Measurements from ENCODE around the gene PECR. TPM values are rescaled to one million over a fixed set of nuclear protein-coding genes. Genes with fewer than 3 reads are reported as not detected.

Gene PECR
- total and polyA plus RNA-seq, 2 of the 13 experiments (the other 11 are each of a cell fraction or from before 2014, with no cell fraction given): 151 to 153 TPM

- intact Hi-C loops (cut with micrococcal nuclease; ENCODE audit: unreplicated experiment): no loop called here
- peaks cover 18 to 42% of the 10 kb centered on the region in 2 experiments for H3K36me3 ChIP-seq (replicated peaks in 1 of 2; ENCODE audit: control insufficient read depth in 1 of 2, insufficient read depth in 2 of 2, low read length in 2 of 2)
- no peak overlapping the region for H3K4me3 ChIP-seq (replicated peaks in 1 of 3; ENCODE audit: insufficient read depth in 1 of 3, low read depth in 2 of 3, low read length in 3 of 3)
- H4K20me1 ChIP-seq (ENCODE audit: insufficient read depth, low read length): peaks cover 2% of the 10 kb centered on the region; the same call in 1 of the 2 replicates
- H3K9me3 ChIP-seq (ENCODE audit: low read length): no peaks in the 10 kb centered on the region
- peaks cover 45% of the 10 kb centered on the region for H3K79me2 ChIP-seq (ENCODE audit: insufficient read depth, low read length)
- H2AFZ ChIP-seq (ENCODE audit: low read length): no peak overlapping the region
- H3K9ac ChIP-seq (ENCODE audit: insufficient read depth, low read depth, low read length): no peak overlapping the region
- no peak overlapping the region for H3K4me2 ChIP-seq (ENCODE audit: low read depth, low read length)
- ChIA-PET POLR2A (no interaction called here), CTCF (ENCODE audit: low intra/inter-chr PET ratio, low total read pairs) (no interaction called here)
- peaks cover 41% of the 10 kb centered on the region for H3K4me1 ChIP-seq (ENCODE audit: insufficient read depth, low read length)
- peak overlapping the region; percentile 29 for H3K27ac ChIP-seq (ENCODE audit: extremely low read length, insufficient read depth, low read length)
- no peak for DNase-seq (ENCODE audit: low spot score)
- no peaks in the 10 kb centered on the region for H3K27me3 ChIP-seq (ENCODE audit: control insufficient read depth in 1 of 2, insufficient read depth in 2 of 2, low read length in 2 of 2)
- peak; percentile 26 for FAIRE-seq
- peak; percentile 74 for ATAC-seq
- in situ Hi-C loops (cut with HindIII; ENCODE audit: extremely low pct_ligation_motif_present, low pct_unique_long_range_greater_than_20kb): no loop called here
- no TSS peak for BruUV-seq (replicated peaks)
- TF ChIP-seq ZNF883 (CRISPR knock-in tag; IDR thresholded peaks at IDR 0.05; ENCODE audit: not compliant biosample characterization): no peak
- 0 out of 2 replicates have a peak, but pooled peaks have one; percentile 24 for TF ChIP-seq NCOA1 (CRISPR knock-in tag; IDR thresholded peaks at IDR 0.05)
- 56% methylated on average over 5 of the region's 5 CpGs for WGBS (ENCODE audit: low lambda C conversion rate)
Measured at GRCh38 chr2:216002101-216002678, 79.4 kb downstream of the PECR start.

DNA sequence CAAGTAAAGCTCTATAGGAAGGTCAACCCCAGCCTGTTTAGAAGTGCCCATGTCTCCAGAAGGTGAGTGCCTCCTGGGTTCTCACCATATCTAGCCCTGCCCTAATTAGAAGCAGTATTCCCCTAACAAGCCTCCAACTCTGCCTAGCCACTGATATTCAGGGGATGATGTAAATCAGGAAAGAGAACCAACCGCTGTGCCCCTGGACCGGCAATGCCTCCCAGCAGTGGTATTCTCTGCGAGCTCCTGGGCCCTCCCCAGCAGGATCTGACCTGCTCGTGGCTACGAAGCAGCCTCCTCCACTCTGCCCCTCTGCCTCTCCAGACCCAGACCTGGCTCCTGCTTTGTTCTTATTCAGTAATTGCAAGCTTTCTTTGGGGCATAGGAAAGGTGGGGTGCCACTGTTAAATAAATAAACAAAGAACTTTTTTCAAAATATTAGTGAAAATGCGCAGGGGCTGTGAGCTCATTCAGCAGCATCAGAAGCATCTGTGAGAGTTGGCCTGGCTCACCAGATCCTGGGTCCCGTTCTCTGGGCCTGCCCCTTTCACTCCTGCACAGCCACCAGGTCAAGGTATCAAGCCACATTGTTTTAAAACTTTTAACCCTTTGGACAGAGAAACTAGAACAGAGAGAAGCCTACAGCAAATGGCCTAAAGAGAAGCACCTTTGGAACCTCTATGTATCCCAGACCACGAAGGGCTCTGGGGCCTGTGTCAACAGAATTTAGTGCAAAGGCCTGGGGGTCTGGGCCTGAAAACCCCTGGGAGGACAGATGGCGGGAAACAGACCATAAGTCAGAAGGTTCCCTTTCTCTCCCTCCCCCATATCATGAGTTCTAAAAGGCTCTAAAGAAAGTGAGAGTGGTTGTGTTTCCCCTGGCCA lies 80.2 kb downstream of the PECR start:
- Histone ChIP-seq H3K79me2 (ENCODE audit: insufficient read depth, low read length) (peaks cover 39% of the 10 kb centered on the region), H3K9ac (ENCODE audit: insufficient read depth, low read depth, low read length) (no peak overlapping the region), H3K4me1 (ENCODE audit: insufficient read depth, low read length) (peaks cover 41% of the 10 kb centered on the region), H3K9me3 (ENCODE audit: low read length) (no peaks in the 10 kb centered on the region), H3K36me3 (replicated peaks in 1 of 2; ENCODE audit: control insufficient read depth in 1 of 2, insufficient read depth in 2 of 2, low read length in 2 of 2) (peaks cover 20 to 49% of the 10 kb centered on the region in 2 experiments), H4K20me1 (ENCODE audit: insufficient read depth, low read length) (peaks cover 2% of the 10 kb centered on the region; the same call in 1 of the 2 replicates), H2AFZ (ENCODE audit: low read length) (no peak overlapping the region), H3K27me3 (ENCODE audit: control insufficient read depth in 1 of 2, insufficient read depth in 2 of 2, low read length in 2 of 2) (no peaks in the 10 kb centered on the region), H3K4me3 (replicated peaks in 1 of 3; ENCODE audit: insufficient read depth in 1 of 3, low read depth in 2 of 3, low read length in 3 of 3) (no peak overlapping the region), H3K27ac (ENCODE audit: extremely low read length, insufficient read depth, low read length) (peak overlapping the region; percentile 29), H3K4me2 (ENCODE audit: low read depth, low read length) (no peak overlapping the region)
- ChIA-PET CTCF (ENCODE audit: low intra/inter-chr PET ratio, low total read pairs) (no interaction called here), POLR2A (no interaction called here)
- ATAC-seq (peak; percentile 61), FAIRE-seq (peak; percentile 64), DNase-seq (ENCODE audit: low spot score) (no peak)
- in situ Hi-C loops (cut with HindIII; ENCODE audit: extremely low pct_ligation_motif_present, low pct_unique_long_range_greater_than_20kb) (no loop called here), intact Hi-C loops (cut with micrococcal nuclease; ENCODE audit: unreplicated experiment) (no loop called here)
- WGBS (ENCODE audit: low lambda C conversion rate): 79% methylated on average over 9 of the region's 9 CpGs
- TF ChIP-seq MED8 (CRISPR knock-in tag; IDR thresholded peaks at IDR 0.05; ENCODE audit: insufficient replicate concordance) (peak; percentile 13), ZNF652 (CRISPR knock-in tag; IDR thresholded peaks at IDR 0.05; ENCODE audit: borderline replicate concordance, low read depth) (peak; percentile 85), ZNF781 (CRISPR knock-in tag; IDR thresholded peaks at IDR 0.05; ENCODE audit: borderline replicate concordance, not compliant biosample characterization) (no peak)
- BruUV-seq (replicated peaks): no TSS peak
